Type B pancreatic cell (in vitro differentiated cells): ENCODE data around the gene FAM234A. TPM values are rescaled to one million over a fixed set of nuclear protein-coding genes. Genes with fewer than 3 reads are reported as not detected.

Experiments
- DNase-seq: peaks from one replicate; pipeline ENCODE4 v3.0.0; 2021; ENCODE audit warnings: mixed read lengths; ENCODE audit not compliant: unreplicated experiment; ENCODE audit errors: extremely low spot score
- H3K27ac Mint-ChIP-seq: 2 replicates; pipeline ENCODE4 v1.8.0; 2021; ENCODE audit warnings: mild to moderate bottlenecking, mixed read lengths
- H3K27me3 Mint-ChIP-seq: 2 replicates; pipeline ENCODE4 v1.8.0; 2021; ENCODE audit warnings: mixed read lengths
- H3K36me3 Mint-ChIP-seq: 2 replicates; pipeline ENCODE4 v1.8.0; 2021; ENCODE audit warnings: mixed read lengths
- H3K4me1 Mint-ChIP-seq: one replicate; pipeline ENCODE4 v1.8.0; 2021; ENCODE audit warnings: mixed read lengths; ENCODE audit not compliant: unreplicated experiment
- H3K4me3 Mint-ChIP-seq: 2 replicates; pipeline ENCODE4 v1.8.0; 2021; ENCODE audit warnings: mild to moderate bottlenecking, mixed read lengths
- H3K9me3 Mint-ChIP-seq: 2 replicates; pipeline ENCODE4 v1.8.0; 2021; ENCODE audit warnings: mixed read lengths
- total RNA-seq: library from RNA; stranded (reverse); gene quantifications from 2 replicates; pipeline ENCODE4 v1.2.1, GENCODE V29; 2021; ENCODE audit warnings: low replicate concordance
- TF ChIP-seq, protein P1 (sequence below): fragments of 200-600 bp; sonication (generic); conservative IDR thresholded peaks from 2 replicates; pipeline ENCODE4 v1.5.0; 2021; ENCODE audit warnings: antibody characterized with exemption, mild to moderate bottlenecking

FAM234A gene
- total RNA-seq, 1 donor from 2014 or later: 125 TPM

DNA sequence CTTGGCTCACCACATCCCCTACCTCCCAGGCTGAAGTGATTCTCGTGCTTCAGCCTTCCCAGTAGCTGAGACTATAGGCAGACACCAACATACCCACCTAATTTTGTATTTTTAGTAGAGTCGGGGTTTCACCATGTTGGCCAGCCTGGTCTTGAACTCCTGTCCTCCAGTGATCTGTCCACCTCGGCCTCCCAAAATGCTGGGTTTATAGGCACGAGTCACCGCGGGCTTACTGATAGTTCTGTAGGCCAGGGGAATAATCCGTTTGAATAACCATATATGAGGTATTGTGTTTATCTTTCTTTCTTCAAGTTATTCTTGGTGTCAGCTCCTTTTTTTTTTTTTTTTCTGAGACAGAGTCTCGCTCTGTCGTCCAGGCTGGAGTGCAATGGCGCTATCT lies 7.7 kb downstream of the FAM234A start:
- Mint-ChIP-seq H3K4me3 (no peak overlapping the region), H3K9me3 (no peaks in the 10 kb centered on the region), H3K27ac (no peak overlapping the region), H3K27me3 (no peaks in the 10 kb centered on the region), H3K36me3 (peaks cover 8% of the 10 kb centered on the region), H3K4me1 (peaks cover 8% of the 10 kb centered on the region)
- TF ChIP-seq, protein P1, sequence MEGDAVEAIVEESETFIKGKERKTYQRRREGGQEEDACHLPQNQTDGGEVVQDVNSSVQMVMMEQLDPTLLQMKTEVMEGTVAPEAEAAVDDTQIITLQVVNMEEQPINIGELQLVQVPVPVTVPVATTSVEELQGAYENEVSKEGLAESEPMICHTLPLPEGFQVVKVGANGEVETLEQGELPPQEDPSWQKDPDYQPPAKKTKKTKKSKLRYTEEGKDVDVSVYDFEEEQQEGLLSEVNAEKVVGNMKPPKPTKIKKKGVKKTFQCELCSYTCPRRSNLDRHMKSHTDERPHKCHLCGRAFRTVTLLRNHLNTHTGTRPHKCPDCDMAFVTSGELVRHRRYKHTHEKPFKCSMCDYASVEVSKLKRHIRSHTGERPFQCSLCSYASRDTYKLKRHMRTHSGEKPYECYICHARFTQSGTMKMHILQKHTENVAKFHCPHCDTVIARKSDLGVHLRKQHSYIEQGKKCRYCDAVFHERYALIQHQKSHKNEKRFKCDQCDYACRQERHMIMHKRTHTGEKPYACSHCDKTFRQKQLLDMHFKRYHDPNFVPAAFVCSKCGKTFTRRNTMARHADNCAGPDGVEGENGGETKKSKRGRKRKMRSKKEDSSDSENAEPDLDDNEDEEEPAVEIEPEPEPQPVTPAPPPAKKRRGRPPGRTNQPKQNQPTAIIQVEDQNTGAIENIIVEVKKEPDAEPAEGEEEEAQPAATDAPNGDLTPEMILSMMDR: no peak
- no peak for DNase-seq

DNA sequence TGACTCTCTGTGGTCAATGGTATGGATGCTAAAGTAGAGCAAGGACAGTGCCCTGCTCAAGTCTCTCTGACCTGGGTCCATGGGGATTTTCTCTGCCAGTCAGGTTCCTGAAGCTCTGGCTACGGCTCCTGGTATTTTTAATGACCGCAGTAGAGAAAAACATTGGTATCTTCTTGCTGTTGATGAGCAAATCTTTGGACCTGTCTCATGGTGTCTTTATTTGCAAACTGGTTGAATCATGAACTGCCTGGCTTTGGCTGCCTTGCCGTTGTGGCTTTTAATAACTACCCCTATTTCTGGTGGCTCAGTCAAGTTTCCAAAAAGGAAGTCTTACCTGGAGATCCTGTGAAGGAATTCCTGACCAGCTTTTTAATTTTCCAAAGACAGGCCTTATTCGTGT lies 8.7 kb downstream of the FAM234A start:
- TF ChIP-seq, protein P1: no peak
- Mint-ChIP-seq H3K4me3 (no peak overlapping the region), H3K9me3 (no peaks in the 10 kb centered on the region), H3K4me1 (peaks cover 8% of the 10 kb centered on the region), H3K27ac (no peak overlapping the region), H3K27me3 (no peaks in the 10 kb centered on the region), H3K36me3 (peaks cover 7% of the 10 kb centered on the region)
- DNase-seq: no peak

DNA sequence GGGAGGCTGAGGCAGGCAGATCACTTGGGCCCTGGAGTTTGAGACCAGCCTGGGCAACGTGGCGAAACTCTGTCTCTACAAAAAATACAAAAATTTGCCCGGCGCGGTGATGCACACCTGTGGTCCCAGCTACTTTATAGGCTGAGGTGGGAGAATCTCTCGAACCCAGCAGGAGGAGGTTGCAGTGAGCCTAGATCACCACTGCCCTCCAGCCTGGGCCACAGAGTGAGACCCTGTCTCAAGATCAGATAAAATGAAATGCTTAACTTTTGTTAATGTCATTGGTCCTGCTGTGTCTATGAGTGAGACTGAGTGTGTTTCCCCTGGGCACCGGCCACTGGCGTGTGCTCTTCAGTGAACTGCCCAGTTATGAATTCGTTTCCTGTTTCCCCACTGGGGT lies 10.5 kb downstream of the FAM234A start:
- no peak for DNase-seq
- Mint-ChIP-seq H3K27me3 (no peaks in the 10 kb centered on the region), H3K27ac (no peak overlapping the region), H3K36me3 (peaks cover 1% of the 10 kb centered on the region), H3K4me3 (no peak overlapping the region), H3K9me3 (no peaks in the 10 kb centered on the region), H3K4me1 (peaks cover 2% of the 10 kb centered on the region)
- TF ChIP-seq, protein P1: no peak

DNA sequence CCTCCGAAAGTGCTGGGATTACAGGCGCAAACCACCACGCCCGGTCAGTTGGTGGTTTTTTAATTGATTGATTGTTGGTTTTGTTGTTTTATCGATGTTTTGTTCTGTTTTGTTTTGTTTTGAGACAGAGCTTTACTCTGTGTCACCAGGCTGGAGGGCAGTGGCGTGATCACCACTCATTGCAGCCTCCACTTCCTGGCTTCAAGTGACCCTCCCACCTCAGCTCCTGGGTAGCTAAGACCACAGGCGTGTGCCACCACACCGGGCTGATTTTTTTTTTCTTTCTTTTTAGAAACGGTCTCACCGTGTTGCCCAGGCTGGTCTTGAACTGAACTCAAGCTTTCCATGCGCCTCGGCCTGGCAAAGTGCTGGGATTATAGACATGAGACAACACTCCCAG lies 12.4 kb downstream of the FAM234A start:
- Mint-ChIP-seq H3K4me3 (no peak overlapping the region), H3K36me3 (peaks cover 7% of the 10 kb centered on the region), H3K27ac (no peak overlapping the region), H3K9me3 (no peaks in the 10 kb centered on the region), H3K27me3 (no peaks in the 10 kb centered on the region), H3K4me1 (no peaks in the 10 kb centered on the region)
- no peak for DNase-seq
- TF ChIP-seq, protein P1: no peak

DNA sequence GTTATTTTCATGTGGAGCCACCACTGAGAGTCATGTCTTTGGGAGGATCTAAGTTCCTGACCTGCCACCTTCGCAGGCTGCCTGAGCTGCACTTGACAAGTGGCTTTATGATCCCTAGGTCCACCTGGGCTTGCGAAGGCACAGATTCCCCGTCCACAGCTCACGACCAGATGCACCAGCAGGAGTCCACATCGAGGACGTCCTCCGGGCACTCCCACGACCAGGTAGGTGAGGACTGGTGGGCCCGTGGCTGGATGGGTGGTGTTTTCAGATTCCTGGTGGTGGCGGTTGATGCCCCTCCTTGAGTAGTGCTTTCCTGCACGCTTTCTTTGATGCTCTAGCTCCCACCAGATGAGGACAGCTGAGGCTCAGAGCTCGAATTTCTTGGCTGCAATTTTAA lies 14.8 kb downstream of the FAM234A start:
- H3K36me3 Mint-ChIP-seq: peaks cover 7% of the 10 kb centered on the region
- no peak overlapping the region for H3K27ac Mint-ChIP-seq
- H3K9me3 Mint-ChIP-seq: no peaks in the 10 kb centered on the region
- DNase-seq: no peak
- TF ChIP-seq, protein P1: no peak
- peaks cover 9% of the 10 kb centered on the region for H3K4me1 Mint-ChIP-seq
- no peaks in the 10 kb centered on the region for H3K27me3 Mint-ChIP-seq
- no peak overlapping the region for H3K4me3 Mint-ChIP-seq
